Ovary (tissue), 9 donors: ENCODE results near the gene DNAJB8. TPM values are rescaled to one million over a fixed set of nuclear protein-coding genes. Genes with fewer than 3 reads are reported as not detected.

Experiments
- DNase-seq, 5 donors: peaks; one replicate each; pipeline ENCODE4 v3.0.0-alpha.2; 2019 to 2020
- H3K27ac ChIP-seq, 2 donors: fragments of 200-600 bp; one replicate each; pipeline versions ENCODE4 v1.5.1 to v1.8.0; 2019 to 2022
- H3K27me3 ChIP-seq: fragments of 200-600 bp; one replicate; pipeline ENCODE4 v1.8.0; 2022
- H3K36me3 ChIP-seq: fragments of 200-600 bp; sonication (generic); one replicate; pipeline ENCODE4 v1.5.1; 2019
- H3K4me1 ChIP-seq: one replicate; pipeline ENCODE4 v1.8.1; 2013; ENCODE audit warnings: mild to moderate bottlenecking, moderate library complexity; ENCODE audit not compliant: insufficient read depth
- H3K4me3 ChIP-seq: fragments of 200-600 bp; sonication (generic); one replicate; pipeline ENCODE4 v1.5.1; 2017
- H3K9me3 ChIP-seq, 2 donors: fragments of 200-600 bp in 1 of 2; sonication (generic) in 1 of 2; one replicate each; pipeline versions ENCODE4 v1.5.1 to v1.8.1; 2013 to 2019; ENCODE audit warnings: mild to moderate bottlenecking in 1 of 2, moderate library complexity in 1 of 2
- EP300 ChIP-seq: sonication (generic); formaldehyde crosslinking; IDR thresholded peaks from one replicate; pipeline ENCODE4 v1.6.1; 2017; ENCODE audit warnings: antibody characterized with exemption
- POLR2A ChIP-seq: fragments of 450-650 bp; IDR thresholded peaks from one replicate; pipeline ENCODE4 v1.6.1; 2017; ENCODE audit warnings: antibody characterized with exemption, mild to moderate bottlenecking, moderate library complexity
- WGBS, 3 donors: extraction: QIAGEN DNeasy Blood & Tissue Kit in 1 of 3; methylation state at CpG; one replicate each; pipeline versions ENCODE4 v1.1.5 to v1.1.7; 2013 to 2017; 5-methylcytosine and 5-hydroxymethylcytosine counted together
- intact Hi-C, 4 donors: fragments of 100-400 bp; cut with DNase I; formaldehyde crosslinking; loops; one replicate each; pipeline versions ENCODE4 v1.11.0 to v1.15.1; 2022 to 2023
- polyA plus RNA-seq, 2 donors: library from polyadenylated mRNA; stranded (reverse); fragments of 200-250 nt in 1 of 2; fragments of 350-450 nt in 1 of 2; fragmentation: Illumina TruSeq in 1 of 2; extraction: RNeasy Lipid Tissue Mini Kit (QIAGEN cat#74804) in 1 of 2; gene quantifications; one replicate each; pipeline ENCODE4 v1.2.3, GENCODE V29; 2013 to 2014
- total RNA-seq, 7 donors: library from RNA; depleted of rRNA in 2 of 7; stranded (reverse); fragments of >200 nt in 2 of 7; fragmentation: NEBNext Ultra II Directional in 3 of 7; extraction: Animal tissue kit (Norgen Biotek cat#: 25700) in 3 of 7; gene quantifications; one replicate each; pipeline versions ENCODE4 v1.1.0 to v1.2.4, GENCODE V29; 2016 to 2023
- TF ChIP-seq, protein P1 (sequence below), 3 donors: fragments of 450-650 bp in 2 of 3; fragments of 200-600 bp in 1 of 3; IDR thresholded peaks; one replicate each; pipeline versions ENCODE4 v1.5.1 to v1.8.0; 2016 to 2022; ENCODE audit warnings: antibody characterized with exemption in 3 of 3, mild to moderate bottlenecking in 1 of 3
- donor health status: DM: no; HTN: no; CAD: no; lungs with moderate emphysema.
- donor health status: DM: no; HTN: no; CAD: no.
- donor health status: Bipolar disorder and iron deficiency.
- donor health status: DM: yes; HTN: yes; CAD: no.
- donor health status: DM: no; HTN: no; CAD: no.
- donor health status: DM: yes; HTN: yes; CAD: no.

Gene DNAJB8
- total and polyA plus RNA-seq, 9 donors: not detected

DNA sequence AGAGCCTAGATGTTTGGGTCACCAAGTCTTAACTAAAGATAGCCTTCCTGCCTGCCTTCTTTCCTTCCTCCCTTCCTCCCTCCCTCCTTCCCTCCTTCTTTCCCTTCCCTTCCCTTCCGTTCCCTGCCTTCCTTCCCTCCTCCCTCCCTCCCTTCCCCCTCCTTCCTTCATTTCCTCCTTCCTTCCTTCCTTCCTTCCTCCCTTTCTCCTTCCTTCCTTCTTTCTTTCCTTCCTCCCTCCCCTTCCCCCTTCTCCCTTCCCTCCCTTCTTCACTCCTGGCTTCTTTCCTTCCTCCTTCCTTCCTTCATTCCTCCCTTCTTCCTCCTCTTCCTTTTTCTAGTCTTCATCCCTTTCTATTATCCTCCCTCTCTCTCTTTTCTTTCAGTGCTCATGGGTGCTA is 2.0 kb downstream of the DNAJB8 start:
- 26 to 42% (median 30%) methylated on average over 1 of the region's 1 CpG for WGBS, 3 donors
- intact Hi-C loops: no loop called here
- TF ChIP-seq, protein P1, sequence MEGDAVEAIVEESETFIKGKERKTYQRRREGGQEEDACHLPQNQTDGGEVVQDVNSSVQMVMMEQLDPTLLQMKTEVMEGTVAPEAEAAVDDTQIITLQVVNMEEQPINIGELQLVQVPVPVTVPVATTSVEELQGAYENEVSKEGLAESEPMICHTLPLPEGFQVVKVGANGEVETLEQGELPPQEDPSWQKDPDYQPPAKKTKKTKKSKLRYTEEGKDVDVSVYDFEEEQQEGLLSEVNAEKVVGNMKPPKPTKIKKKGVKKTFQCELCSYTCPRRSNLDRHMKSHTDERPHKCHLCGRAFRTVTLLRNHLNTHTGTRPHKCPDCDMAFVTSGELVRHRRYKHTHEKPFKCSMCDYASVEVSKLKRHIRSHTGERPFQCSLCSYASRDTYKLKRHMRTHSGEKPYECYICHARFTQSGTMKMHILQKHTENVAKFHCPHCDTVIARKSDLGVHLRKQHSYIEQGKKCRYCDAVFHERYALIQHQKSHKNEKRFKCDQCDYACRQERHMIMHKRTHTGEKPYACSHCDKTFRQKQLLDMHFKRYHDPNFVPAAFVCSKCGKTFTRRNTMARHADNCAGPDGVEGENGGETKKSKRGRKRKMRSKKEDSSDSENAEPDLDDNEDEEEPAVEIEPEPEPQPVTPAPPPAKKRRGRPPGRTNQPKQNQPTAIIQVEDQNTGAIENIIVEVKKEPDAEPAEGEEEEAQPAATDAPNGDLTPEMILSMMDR (IDR thresholded peaks at IDR 0.05): no peak
- TF ChIP-seq POLR2A: no peak
- TF ChIP-seq EP300: no peak

DNA sequence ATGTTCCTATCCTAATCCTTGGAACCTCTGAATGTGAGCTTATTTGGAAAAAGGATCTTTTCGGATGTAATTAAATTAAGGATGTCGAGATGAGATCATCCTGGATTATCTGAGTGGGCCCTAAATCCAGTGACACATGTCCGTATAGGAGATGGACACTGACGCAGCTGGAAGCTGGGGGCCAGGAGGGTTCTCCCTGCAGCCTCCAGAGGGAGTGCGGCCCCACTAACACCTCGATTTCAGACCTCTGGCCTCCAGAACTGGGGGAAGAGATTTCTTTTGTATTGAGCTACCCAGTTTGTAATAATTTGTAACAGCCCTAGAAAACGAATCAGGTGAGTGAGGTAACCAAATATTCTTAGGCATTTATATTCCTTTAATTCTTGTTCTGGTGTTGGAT is 2.5 kb downstream of the DNAJB8 start:
- Histone ChIP-seq H3K9me3 (no peaks in the 10 kb centered on the region), H3K36me3 (no peaks in the 10 kb centered on the region), H3K27me3 (no peaks in the 10 kb centered on the region), H3K4me3 (no peak overlapping the region), H3K4me1 (no peaks in the 10 kb centered on the region), H3K27ac (no peak overlapping the region)
- 70 to 77% (median 73%) methylated on average over 7 of the region's 7 CpGs for WGBS, 3 donors
- no peak for DNase-seq
- intact Hi-C loops: no loop called here
- TF ChIP-seq EP300 (no peak), POLR2A (no peak)
- TF ChIP-seq, protein P1 (IDR thresholded peaks at IDR 0.05): no peak

More for the DNA sequence above, 2.0 kb downstream of the DNAJB8 start:
- Histone ChIP-seq H3K4me3 (no peak overlapping the region), H3K27me3 (no peaks in the 10 kb centered on the region), H3K36me3 (no peaks in the 10 kb centered on the region), H3K4me1 (no peaks in the 10 kb centered on the region), H3K9me3 (no peaks in the 10 kb centered on the region), H3K27ac (no peak overlapping the region)
- DNase-seq: no peak

DNA sequence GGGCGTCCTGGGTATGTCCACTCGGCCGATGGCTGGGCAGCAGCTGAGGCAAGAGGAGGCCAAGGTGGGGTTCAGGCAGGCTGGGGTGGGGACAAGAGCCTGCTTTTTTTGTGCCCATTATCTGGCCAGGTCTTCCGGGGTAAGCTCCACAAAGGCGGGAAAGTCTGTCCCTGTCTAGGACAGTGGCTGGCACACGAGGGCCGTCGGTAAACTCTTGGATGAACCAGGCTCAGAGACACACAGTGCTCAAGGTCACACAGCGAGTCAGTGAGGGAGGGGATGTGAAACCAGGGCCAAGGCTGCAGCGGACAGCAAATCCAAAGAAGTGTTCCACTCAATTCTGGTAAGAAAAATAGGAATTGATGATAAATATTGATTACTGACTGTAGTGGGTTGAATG is 2.9 kb downstream of the DNAJB8 start:
- no peak for DNase-seq
- intact Hi-C loops: no loop called here
- 63 to 73% (median 63%) methylated on average over 10 of the region's 10 CpGs for WGBS, 3 donors
- Histone ChIP-seq H3K4me1 (no peaks in the 10 kb centered on the region), H3K4me3 (no peak overlapping the region), H3K36me3 (no peaks in the 10 kb centered on the region), H3K9me3 (no peaks in the 10 kb centered on the region), H3K27ac (no peak overlapping the region), H3K27me3 (no peaks in the 10 kb centered on the region)
- TF ChIP-seq POLR2A (no peak), EP300 (no peak)
- TF ChIP-seq, protein P1 (IDR thresholded peaks at IDR 0.05): no peak

DNA sequence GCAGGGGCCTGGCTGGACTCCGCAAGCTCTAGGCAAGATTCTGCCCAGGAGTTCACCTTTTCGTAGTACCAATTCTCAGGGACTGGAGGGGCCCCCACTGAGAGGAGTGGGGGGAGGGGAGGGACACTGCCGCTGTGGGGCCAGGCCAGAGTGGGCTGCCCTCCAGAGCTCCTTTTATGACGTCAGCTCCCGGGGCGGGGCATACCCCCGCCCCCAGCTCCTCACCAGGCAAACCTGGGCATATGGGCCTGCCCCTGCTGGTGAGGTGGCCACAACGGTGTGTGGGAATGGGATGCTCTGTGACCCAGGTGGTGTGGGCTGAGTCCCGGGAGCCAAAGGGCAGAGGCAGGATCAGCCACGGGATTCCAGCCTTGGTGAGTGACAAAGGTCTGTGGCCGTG is 3.3 kb downstream of the DNAJB8 start:
- intact Hi-C loops: no loop called here
- H3K9me3 ChIP-seq: no peaks in the 10 kb centered on the region

More for the DNA sequence above, 3.3 kb downstream of the DNAJB8 start:
- H3K27ac ChIP-seq: no peak overlapping the region
- no peaks in the 10 kb centered on the region for H3K27me3 ChIP-seq
- TF ChIP-seq EP300: no peak
- TF ChIP-seq, protein P1 (IDR thresholded peaks at IDR 0.05): no peak
- TF ChIP-seq POLR2A: no peak
- H3K36me3 ChIP-seq: no peaks in the 10 kb centered on the region
- DNase-seq: no peak
- H3K4me1 ChIP-seq: no peaks in the 10 kb centered on the region
- WGBS, 3 donors: 57 to 71% (median 69%) methylated on average over 9 to 11 of the region's 11 CpGs
- H3K4me3 ChIP-seq: no peak overlapping the region
